ENCODE measurements around the gene MERTK. TPM values are rescaled to one million over a fixed set of nuclear protein-coding genes. Genes with fewer than 3 reads are reported as not detected.

MERTK gene
- total and polyA plus RNA-seq, 2 of the 8 experiments (the other 6 are each of a cell fraction or from before 2014, with no cell fraction given) = 6.5 to 7.0 TPM

DNA sequence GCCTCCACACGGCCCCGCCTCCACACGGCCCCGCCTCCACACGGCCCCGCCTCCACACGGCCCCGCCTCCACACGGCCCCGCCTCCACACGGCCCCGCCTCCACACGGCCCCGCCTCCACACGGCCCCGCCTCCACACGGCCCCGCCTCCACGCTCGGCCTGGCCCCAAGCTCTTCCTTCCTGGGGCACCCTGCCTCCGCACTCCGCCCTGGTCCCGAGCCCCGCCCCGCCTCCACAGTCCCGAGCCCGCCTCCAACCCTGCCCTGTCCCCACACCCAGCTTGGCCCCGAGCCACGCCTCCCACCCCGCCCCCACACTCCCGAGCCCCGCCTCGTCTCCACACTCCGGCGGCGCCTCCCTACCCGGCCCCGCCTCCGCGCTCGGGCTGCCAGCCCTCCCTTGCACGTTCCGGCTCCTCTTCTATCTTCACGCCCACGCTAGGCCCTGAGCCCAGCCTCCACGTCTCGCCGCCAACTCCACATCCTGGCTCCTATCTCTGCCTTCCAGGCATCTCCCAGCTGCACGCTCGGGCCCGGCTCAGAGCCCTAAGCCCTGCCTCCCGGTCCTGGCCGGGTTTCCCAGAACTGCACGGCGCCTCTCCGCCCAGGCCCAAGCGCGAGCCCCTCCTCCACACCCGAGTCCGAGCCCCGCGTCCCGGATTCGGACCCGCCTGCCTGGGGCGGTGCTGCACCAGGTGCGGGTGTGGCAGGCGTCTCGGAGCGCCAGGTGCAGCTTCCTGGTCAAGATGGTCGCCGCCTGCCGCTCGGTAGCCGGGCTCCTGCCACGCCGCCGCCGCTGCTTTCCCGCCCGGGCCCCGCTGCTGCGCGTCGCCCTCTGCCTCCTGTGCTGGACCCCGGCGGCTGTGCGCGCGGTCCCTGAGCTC, 156.7 kb downstream of the MERTK start, which contains the start of gene TMEM87B (continued):
- peak; percentile 69 for TF ChIP-seq KDM4A (IDR thresholded peaks at IDR 0.05; ENCODE audit: low read depth, low read length, severe bottlenecking)
- TF ChIP-seq RBBP5 (IDR thresholded peaks at IDR 0.05; ENCODE audit: borderline replicate concordance, low read depth, low read length) = peak; percentile 54; the same call in 1 of the 2 replicates
- peak; percentile 81; the same call in 1 of the 2 replicates for TF ChIP-seq PHF8 (conservative IDR thresholded peaks at IDR 0.05; ENCODE audit: low read depth, low read length)
- TF ChIP-seq JUND (IDR thresholded peaks at IDR 0.05; ENCODE audit: low read length) = no peak
- TF ChIP-seq SP4 (IDR thresholded peaks at IDR 0.05; ENCODE audit: low read length) = no peak
- TF ChIP-seq EGR1 (IDR thresholded peaks at IDR 0.05; ENCODE audit: borderline replicate concordance, low read depth, low read length) = peak; percentile 93
- TF ChIP-seq EZH2 (IDR thresholded peaks at IDR 0.05; ENCODE audit: low read depth, low read length, severe bottlenecking) = no peak
- TF ChIP-seq YY1 (IDR thresholded peaks at IDR 0.05; ENCODE audit: low read depth, low read length) = peak; percentile 74
- TF ChIP-seq, protein P1, sequence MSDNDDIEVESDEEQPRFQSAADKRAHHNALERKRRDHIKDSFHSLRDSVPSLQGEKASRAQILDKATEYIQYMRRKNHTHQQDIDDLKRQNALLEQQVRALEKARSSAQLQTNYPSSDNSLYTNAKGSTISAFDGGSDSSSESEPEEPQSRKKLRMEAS (IDR thresholded peaks at IDR 0.05) = peak; percentile 71
- peak; percentile 48 for TF ChIP-seq BACH1 (IDR thresholded peaks at IDR 0.05; ENCODE audit: low read length)
- no peak for TF ChIP-seq TAF7 (optimal IDR thresholded peaks at IDR 0.05; ENCODE audit: borderline replicate concordance, low read depth, low read length)
- peak in 1 of 2 experiments; percentile 9; a peak in 2 of 4 replicates for TF ChIP-seq HDAC2 (IDR thresholded peaks at IDR 0.05; ENCODE audit: borderline replicate concordance in 1 of 2, low read depth in 2 of 2, low read length in 2 of 2)
- TF ChIP-seq SAP30 (IDR thresholded peaks at IDR 0.05; ENCODE audit: insufficient read depth, insufficient replicate concordance, low read length) = peak; percentile 26

Measured in H1 (cell line).